GM19099 (cell line): ENCODE results near the gene MYOT.

ENCODE experiments used
- POLR2A ChIP-seq: IDR thresholded peaks from 3 replicates; pipeline ENCODE4 v1.6.1; 2011; ENCODE audit warnings: low read depth; ENCODE audit not compliant: insufficient read length; ENCODE audit errors: extremely low read depth

Gene MYOT

GRCh38 chr5:137867664-137868063, at the start of gene MYOT:
Gene MYOT (plus strand): TSS chr5:137867860. CDS start chr5:137870652, 2,792 bp downstream.
- TF ChIP-seq POLR2A: no peak

- no peak for TF ChIP-seq POLR2A
These were observed 47.9 kb upstream of the MYOT start for GRCh38 chr5:137819766-137820165.

- no peak for TF ChIP-seq POLR2A
These were observed 45.4 kb upstream of the MYOT start for GRCh38 chr5:137822158-137822764.

- no peak for TF ChIP-seq POLR2A
These were observed 44.7 kb upstream of the MYOT start for GRCh38 chr5:137822984-137823383.

GRCh38 chr5:137825165-137825564, 42.5 kb upstream of the MYOT start:
- no peak for TF ChIP-seq POLR2A

- no peak for TF ChIP-seq POLR2A
These were observed 41.6 kb upstream of the MYOT start for GRCh38 chr5:137826067-137826466.

GRCh38 chr5:137828180-137828579, 39.5 kb upstream of the MYOT start:
- no peak for TF ChIP-seq POLR2A

- no peak for TF ChIP-seq POLR2A
These were observed 39.0 kb upstream of the MYOT start for GRCh38 chr5:137828664-137829063.

- no peak for TF ChIP-seq POLR2A
These were observed 36.6 kb upstream of the MYOT start for GRCh38 chr5:137831105-137831504.

- TF ChIP-seq POLR2A: no peak
These were observed 36.1 kb upstream of the MYOT start for GRCh38 chr5:137831526-137831925.

GRCh38 chr5:137832416-137832815, 35.2 kb upstream of the MYOT start:
- no peak for TF ChIP-seq POLR2A

- TF ChIP-seq POLR2A: no peak
These were observed 34.2 kb upstream of the MYOT start for GRCh38 chr5:137833463-137833862.

GRCh38 chr5:137834498-137835049, 33.1 kb upstream of the MYOT start:
- TF ChIP-seq POLR2A: no peak

- TF ChIP-seq POLR2A: no peak
These were observed 31.4 kb upstream of the MYOT start for GRCh38 chr5:137836298-137836697.

- no peak for TF ChIP-seq POLR2A
These were observed 30.7 kb upstream of the MYOT start for GRCh38 chr5:137836997-137837396.

GRCh38 chr5:137837491-137838394, 29.9 kb upstream of the MYOT start:
- no peak for TF ChIP-seq POLR2A
